BJ (cell line): ENCODE results near the gene DNAH14. TPM values are rescaled to one million over a fixed set of nuclear protein-coding genes. Genes with fewer than 3 reads are reported as not detected.
A peak's percentile ranks its signal among the peaks of the same experiment; 100 is the strongest.
"Not testable (repeated sequence)": the region's sequence is repeated elsewhere in the genome, so short reads cannot be mapped to it uniquely, and the experiment has no call there.

Source experiments
- CTCF ChIA-PET: fragments of 350-600 bp; formaldehyde crosslinking; extraction: SDS; loops from one replicate; lab custom pipeline; 2021; ENCODE audit warnings: antibody characterized with exemption, inconsistent platforms; lab: Yijun Ruan, JAX
- POLR2A ChIA-PET: fragments of 300-600 bp; sonication (Branson Sonifier 250); formaldehyde crosslinking; extraction: SDS; loops from one replicate; lab custom pipeline; 2021; ENCODE audit warnings: antibody characterized with exemption; lab: Charles Lee
- DNase-seq: peaks from one replicate; pipeline ENCODE4 v3.0.0-alpha.2; 2011; ENCODE audit warnings: low read depth
- H3K27me3 ChIP-seq: 2 replicates; pipeline ENCODE4 v1.6.0; 2011; ENCODE audit warnings: low read length; ENCODE audit not compliant: control insufficient read depth, insufficient read depth
- H3K36me3 ChIP-seq: 2 replicates; pipeline ENCODE4 v1.5.1; 2011; ENCODE audit warnings: low read length; ENCODE audit not compliant: control insufficient read depth, insufficient read depth
- H3K4me3 ChIP-seq: 2 replicates; pipeline ENCODE4 v1.5.1; 2011; ENCODE audit warnings: low read depth, mild to moderate bottlenecking, control low read depth, low read length
- CTCF ChIP-seq: IDR thresholded peaks from 2 replicates; pipeline ENCODE4 v1.5.1; 2011; ENCODE audit warnings: low read depth, mild to moderate bottlenecking, control low read depth, inconsistent platforms, low read length, moderate library complexity; ENCODE audit not compliant: insufficient read depth
- polyA plus RNA-seq: library from polyadenylated mRNA; depleted of rRNA; stranded (reverse); fragments of >200 nt; gene quantifications from 2 replicates; pipeline ENCODE4 v1.2.3, GENCODE V29; 2011

The DNAH14 gene
- polyA plus RNA-seq, 1 experiment, result 1.6 TPM

DNA sequence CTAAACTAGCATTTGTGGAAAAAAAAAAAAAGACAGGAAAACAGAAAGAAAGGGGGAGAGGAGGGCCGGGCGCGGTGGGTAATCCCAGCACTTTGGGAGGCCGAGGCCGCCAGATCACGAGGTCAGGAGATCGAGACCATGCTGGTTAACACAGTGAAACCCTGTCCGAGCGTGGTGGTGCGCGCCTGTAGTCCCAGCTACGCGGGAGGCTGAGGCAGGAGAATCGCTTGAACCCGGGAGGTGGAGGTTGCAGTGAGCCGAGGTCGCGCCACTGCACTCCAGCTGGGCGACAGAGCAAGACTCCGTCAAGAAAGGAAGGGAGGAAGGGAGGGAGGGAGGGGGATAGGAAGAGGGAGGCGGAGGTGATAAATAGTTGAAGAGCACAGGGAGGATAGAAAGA lies 443.7 kb downstream of the DNAH14 start:
- no peaks in the 10 kb centered on the region for H3K27me3 ChIP-seq
- ChIA-PET CTCF (no interaction called here), POLR2A (no interaction called here)
- no peak for TF ChIP-seq CTCF
- no peak for DNase-seq
- no peaks in the 10 kb centered on the region for H3K36me3 ChIP-seq
- no peak overlapping the region for H3K4me3 ChIP-seq

DNA sequence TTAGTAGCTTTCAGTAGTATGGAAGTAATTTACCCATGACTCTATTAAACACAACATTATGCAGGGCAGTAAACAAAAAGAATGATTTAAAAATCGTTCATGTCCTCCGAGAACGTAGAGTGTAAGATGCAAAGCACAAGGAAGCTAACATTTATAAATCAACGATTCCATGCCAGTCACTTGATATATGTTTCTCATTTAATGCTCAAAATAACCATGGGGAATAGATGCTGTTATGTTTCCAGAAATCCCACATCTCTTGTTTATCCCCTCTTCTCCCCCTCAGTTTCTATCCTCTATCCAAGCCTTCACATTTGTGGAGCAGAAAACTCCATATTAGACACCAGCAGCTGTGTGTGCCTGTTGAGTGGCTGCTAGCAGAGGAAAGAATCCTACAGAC lies 445.5 kb downstream of the DNAH14 start:
- Histone ChIP-seq H3K36me3 (no peaks in the 10 kb centered on the region), H3K4me3 (no peak overlapping the region), H3K27me3 (no peaks in the 10 kb centered on the region)
- no peak for DNase-seq
- no peak for TF ChIP-seq CTCF
- CTCF ChIA-PET, result no interaction called here
- POLR2A ChIA-PET, result no interaction called here

GRCh38 chr1:225378880-225379279 lies 449.4 kb downstream of the DNAH14 start:
- ChIA-PET CTCF (no interaction called here), POLR2A (interaction anchor here (0.7 kb wide), 1 partner anchor 931 kb away, joined by 6 read pairs; no protein-coding TSS in a partner anchor)
- no peak for TF ChIP-seq CTCF
- Histone ChIP-seq H3K36me3 (no peaks in the 10 kb centered on the region), H3K27me3 (no peaks in the 10 kb centered on the region; the same call in 1 of the 2 replicates), H3K4me3 (no peak overlapping the region)
- peak; percentile 40 for DNase-seq

DNA sequence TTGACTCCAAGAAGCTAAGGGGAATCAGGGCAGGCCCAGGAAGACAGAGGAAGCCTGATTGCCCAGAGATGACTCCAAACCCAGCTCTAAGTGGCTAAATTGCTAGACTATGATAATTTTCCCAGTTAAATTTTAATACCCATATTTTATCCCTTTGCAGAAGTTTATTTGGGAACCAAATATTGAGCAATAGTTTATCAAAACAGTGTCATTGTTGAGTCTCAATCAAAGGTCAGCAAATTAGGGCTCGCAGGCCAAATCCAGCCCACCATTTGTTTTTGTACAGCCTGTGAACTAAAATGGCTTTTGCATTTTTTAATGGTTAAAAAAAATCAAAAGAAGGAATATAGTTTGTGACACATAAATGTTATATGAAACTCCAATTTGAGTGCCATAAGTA lies 451.2 kb downstream of the DNAH14 start:
- POLR2A ChIA-PET, result no interaction called here
- no peak overlapping the region for H3K4me3 ChIP-seq
- H3K27me3 ChIP-seq, result no peaks in the 10 kb centered on the region; the same call in 1 of the 2 replicates
- CTCF ChIA-PET, result no interaction called here
- H3K36me3 ChIP-seq, result no peaks in the 10 kb centered on the region
- no peak for DNase-seq
- TF ChIP-seq CTCF, result no peak

GRCh38 chr1:225386860-225387259 lies 457.4 kb downstream of the DNAH14 start:
- POLR2A ChIA-PET, H3K4me3 ChIP-seq, H3K36me3 ChIP-seq, H3K27me3 ChIP-seq, CTCF ChIA-PET, DNase-seq: not testable (repeated sequence)

GRCh38 chr1:225388372-225388771 lies 458.9 kb downstream of the DNAH14 start:
- no peak for TF ChIP-seq CTCF
- H3K4me3 ChIP-seq, result no peak overlapping the region
- no peak for DNase-seq
- POLR2A ChIA-PET, result interaction anchor here (0.6 kb wide), 1 partner anchor 11 kb away, joined by 5 read pairs; no protein-coding TSS in a partner anchor
- H3K36me3 ChIP-seq, result no peaks in the 10 kb centered on the region
- CTCF ChIA-PET, result interaction anchor here (0.6 to 0.7 kb wide), 2 partner anchors 19 to 931 kb away, joined by 3 to 5 read pairs; no protein-coding TSS in a partner anchor
- H3K27me3 ChIP-seq, result no peaks in the 10 kb centered on the region; the same call in 1 of the 2 replicates
